C4-2B (cell line): Measurements from ENCODE around the gene TMC4.
"Not testable (repeated sequence)": the region's sequence is repeated elsewhere in the genome, so short reads cannot be mapped to it uniquely, and the experiment has no call there.

Source experiments
- ZFX ChIP-seq: fragments of 450-650 bp; IDR thresholded peaks from 2 replicates; pipeline ENCODE4 v1.6.1; 2017
- TF ChIP-seq, protein P1 (sequence below): fragments of 450-650 bp; conservative IDR thresholded peaks from 2 replicates; pipeline ENCODE4 v1.5.1; 2017; ENCODE audit warnings: mild to moderate bottlenecking

DNA sequence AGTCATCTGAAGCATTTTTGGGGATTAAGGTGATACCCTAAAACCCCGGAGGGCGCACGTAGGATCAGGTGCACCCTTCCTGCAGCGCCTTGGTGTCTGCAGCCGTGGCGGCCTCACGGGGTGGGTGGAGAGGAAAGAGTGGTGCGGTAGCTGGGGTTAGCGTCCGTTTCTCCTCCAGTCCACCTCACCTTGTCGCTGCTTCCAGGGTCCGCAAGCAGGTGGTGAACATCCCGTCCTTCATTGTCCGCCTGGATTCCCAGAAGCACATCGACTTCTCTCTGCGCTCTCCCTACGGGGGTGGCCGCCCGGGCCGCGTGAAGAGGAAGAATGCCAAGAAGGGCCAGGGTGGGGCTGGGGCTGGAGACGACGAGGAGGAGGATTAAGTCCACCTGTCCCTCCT is 34.2 kb upstream of the TMC4 start:
- TF ChIP-seq, protein P1, sequence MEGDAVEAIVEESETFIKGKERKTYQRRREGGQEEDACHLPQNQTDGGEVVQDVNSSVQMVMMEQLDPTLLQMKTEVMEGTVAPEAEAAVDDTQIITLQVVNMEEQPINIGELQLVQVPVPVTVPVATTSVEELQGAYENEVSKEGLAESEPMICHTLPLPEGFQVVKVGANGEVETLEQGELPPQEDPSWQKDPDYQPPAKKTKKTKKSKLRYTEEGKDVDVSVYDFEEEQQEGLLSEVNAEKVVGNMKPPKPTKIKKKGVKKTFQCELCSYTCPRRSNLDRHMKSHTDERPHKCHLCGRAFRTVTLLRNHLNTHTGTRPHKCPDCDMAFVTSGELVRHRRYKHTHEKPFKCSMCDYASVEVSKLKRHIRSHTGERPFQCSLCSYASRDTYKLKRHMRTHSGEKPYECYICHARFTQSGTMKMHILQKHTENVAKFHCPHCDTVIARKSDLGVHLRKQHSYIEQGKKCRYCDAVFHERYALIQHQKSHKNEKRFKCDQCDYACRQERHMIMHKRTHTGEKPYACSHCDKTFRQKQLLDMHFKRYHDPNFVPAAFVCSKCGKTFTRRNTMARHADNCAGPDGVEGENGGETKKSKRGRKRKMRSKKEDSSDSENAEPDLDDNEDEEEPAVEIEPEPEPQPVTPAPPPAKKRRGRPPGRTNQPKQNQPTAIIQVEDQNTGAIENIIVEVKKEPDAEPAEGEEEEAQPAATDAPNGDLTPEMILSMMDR = not testable (repeated sequence)
- not testable (repeated sequence) for TF ChIP-seq ZFX
